Spleen (tissue), 7 donors: Measurements from ENCODE around the gene MARK2.

Source experiments
- CTCF ChIP-seq, 11 experiments: fragments of 200-600 bp in 7 of 11; fragments of 450-650 bp in 4 of 11; sonication (generic) in 4 of 11; IDR thresholded peaks in 8 of 11; conservative IDR thresholded peaks in 3 of 11; 1 replicate in 7 of 11; 2 replicates in 4 of 11; pipeline versions ENCODE4 v1.4.0 to v1.8.0; 2016 to 2021; ENCODE audit warnings: antibody characterized with exemption in 11 of 11, inconsistent platforms in 4 of 11, mild to moderate bottlenecking in 1 of 11
- POLR2AphosphoS5 ChIP-seq, 3 donors: sonication (generic); formaldehyde crosslinking; IDR thresholded peaks; one replicate each; pipeline ENCODE4 v1.5.1; 2017; ENCODE audit warnings: antibody characterized with exemption in 3 of 3
- donor health status: DM: no; HTN: no; CAD: no; lungs with moderate emphysema.
- donor health status: DM: no; HTN: no; CAD: no.
- donor health status: DM: no; HTN: no; CAD: no.

- no peak for TF ChIP-seq CTCF (IDR thresholded peaks at IDR 0.05 in 8 of 11, conservative IDR thresholded peaks at IDR 0.05 in 3 of 11)
- TF ChIP-seq POLR2AphosphoS5 (IDR thresholded peaks at IDR 0.05) = no peak
Measured at GRCh38 chr11:63893355-63893754, 54.4 kb downstream of the MARK2 start.
